Panc1 (cell line): ENCODE measurements around the gene C1QL2. TPM values are rescaled to one million over a fixed set of nuclear protein-coding genes. Genes with fewer than 3 reads are reported as not detected.

Experiments
- ATAC-seq: fragments of 200-7000 bp; cut with Tn5 transposase; 2 replicates; pipeline ENCODE4 v1.9.1; 2020; ENCODE audit warnings: mild to moderate bottlenecking, moderate library complexity
- BruUV-seq: library from RNA; stranded (reverse); fragments of 400-500 nt; replicated peaks from 2 replicates; lab custom pipeline; 2021; lab: Mats Ljungman, UMichigan
- CTCF ChIA-PET: fragments of 300-600 bp; sonication (Branson Sonifier 250); formaldehyde crosslinking; loops from one replicate; lab custom pipeline; 2022; ENCODE audit warnings: antibody characterized with exemption; lab: Charles Lee
- POLR2A ChIA-PET: fragments of 300-600 bp; sonication (Branson Sonifier 250); formaldehyde crosslinking; loops from one replicate; lab custom pipeline; 2022; ENCODE audit warnings: antibody characterized with exemption; lab: Charles Lee
- DNase-seq: peaks from one replicate; pipeline ENCODE4 v3.0.0-alpha.2; 2010; ENCODE audit warnings: low read depth, low spot score
- H3K27ac ChIP-seq: 2 replicates; pipeline ENCODE4 v1.5.1; 2011; ENCODE audit warnings: mild to moderate bottlenecking, low read length, inconsistent platforms
- H3K27me3 ChIP-seq: fragments of 200-500 bp; sonication (Bioruptor generic); 2 replicates; pipeline ENCODE4 v1.6.0; 2014; ENCODE audit warnings: low read length, inconsistent platforms; ENCODE audit not compliant: control insufficient read depth, insufficient read depth
- H3K36me3 ChIP-seq: fragments of 200-500 bp; sonication (Bioruptor generic); 2 replicates; pipeline ENCODE4 v1.5.1; 2014; ENCODE audit warnings: inconsistent platforms, mild to moderate bottlenecking, low read length, moderate library complexity; ENCODE audit not compliant: control insufficient read depth, insufficient read depth
- H3K4me1 ChIP-seq: 2 replicates; pipeline ENCODE4 v1.5.1; 2011; ENCODE audit warnings: inconsistent platforms, mild to moderate bottlenecking, low read length, moderate library complexity; ENCODE audit not compliant: control insufficient read depth, insufficient read depth
- H3K4me3 ChIP-seq, 2 experiments: 2 replicates each; pipeline ENCODE4 v1.5.1; 2011 to 2012; ENCODE audit warnings: low read depth in 2 of 2, low read length in 2 of 2, mild to moderate bottlenecking in 2 of 2, inconsistent platforms in 1 of 2, moderate library complexity in 1 of 2
- H3K9me3 ChIP-seq: fragments of 200-500 bp; sonication (Bioruptor generic); 2 replicates; pipeline ENCODE4 v1.5.1; 2014; ENCODE audit warnings: low read depth, mild to moderate bottlenecking, inconsistent platforms, low read length, moderate library complexity; ENCODE audit not compliant: control insufficient read depth, insufficient read depth
- POLR2AphosphoS5 ChIP-seq: IDR thresholded peaks from 2 replicates; pipeline ENCODE4 v1.6.1; 2012; ENCODE audit warnings: mild to moderate bottlenecking, low read depth, low read length, moderate library complexity
- SIN3A ChIP-seq: IDR thresholded peaks from 2 replicates; pipeline ENCODE4 v1.6.1; 2012; ENCODE audit warnings: low read depth, mild to moderate bottlenecking, low read length, moderate library complexity, borderline replicate concordance; ENCODE audit not compliant: insufficient read depth
- TCF7L2 ChIP-seq: IDR thresholded peaks from 2 replicates; pipeline ENCODE4 v1.6.1; 2011; ENCODE audit warnings: mild to moderate bottlenecking, low read depth, low read length, inconsistent platforms
- in situ Hi-C: cut with HindIII; loops from 2 replicates; pipeline ENCODE4 v1.10.0; 2016; ENCODE audit warnings: low sequenced_read_pairs, low pct_unique_long_range_greater_than_20kb
- intact Hi-C: fragments of 100-400 bp; cut with micrococcal nuclease; formaldehyde crosslinking; loops from one replicate; pipeline ENCODE4 v1.10.0; 2022; ENCODE audit not compliant: unreplicated experiment
- total RNA-seq: library from RNA; stranded (reverse); gene quantifications from one replicate; pipeline ENCODE4 v1.2.1, GENCODE V29; 2021; ENCODE audit not compliant: unreplicated experiment
- TF ChIP-seq, protein P1 (sequence below), 2 experiments: IDR thresholded peaks; 2 replicates each; pipeline ENCODE4 v1.6.1; 2011 to 2012; ENCODE audit warnings: low read depth in 2 of 2, control low read depth in 1 of 2, low read length in 1 of 2, mild to moderate bottlenecking in 1 of 2, moderate library complexity in 1 of 2; ENCODE audit not compliant: insufficient read depth in 1 of 2
- TF ChIP-seq, protein P2 (sequence below): fragments of 450-650 bp; IDR thresholded peaks from 2 replicates; pipeline ENCODE4 v1.5.1; 2017; ENCODE audit warnings: mild to moderate bottlenecking

The C1QL2 gene
- total RNA-seq, 1 experiment from 2014 or later, result not detected

DNA sequence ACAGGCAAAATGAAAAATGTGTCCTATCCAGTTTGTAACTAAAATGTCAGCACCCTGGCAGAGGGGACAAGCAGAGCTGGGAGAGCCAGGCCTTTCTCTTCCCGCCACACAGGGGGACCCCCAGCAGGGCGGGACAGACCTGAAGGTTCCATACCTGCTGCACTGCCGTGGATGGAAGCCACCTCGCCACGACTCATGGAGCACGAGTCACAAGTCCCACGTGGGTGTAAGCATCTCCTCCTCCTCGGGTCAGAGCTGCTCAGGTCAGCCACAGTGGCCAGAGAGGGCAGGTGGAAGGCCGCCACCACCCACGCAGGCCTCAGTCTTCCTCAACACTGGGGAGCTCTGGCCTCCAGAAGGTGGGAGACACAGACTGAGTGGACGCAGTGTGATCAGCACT is 21.0 kb downstream of the C1QL2 start:
- in situ Hi-C loops, result no loop called here
- ChIA-PET CTCF (no interaction called here), POLR2A (no interaction called here)
- Histone ChIP-seq H3K4me1 (no peaks in the 10 kb centered on the region), H3K4me3 (no peak overlapping the region), H3K27ac (no peak overlapping the region), H3K9me3 (no peaks in the 10 kb centered on the region), H3K36me3 (no peaks in the 10 kb centered on the region), H3K27me3 (peaks cover 3% of the 10 kb centered on the region)
- DNase-seq (no peak), ATAC-seq (peak; percentile 47; the same call in 1 of the 2 replicates)
- TF ChIP-seq, protein P1, sequence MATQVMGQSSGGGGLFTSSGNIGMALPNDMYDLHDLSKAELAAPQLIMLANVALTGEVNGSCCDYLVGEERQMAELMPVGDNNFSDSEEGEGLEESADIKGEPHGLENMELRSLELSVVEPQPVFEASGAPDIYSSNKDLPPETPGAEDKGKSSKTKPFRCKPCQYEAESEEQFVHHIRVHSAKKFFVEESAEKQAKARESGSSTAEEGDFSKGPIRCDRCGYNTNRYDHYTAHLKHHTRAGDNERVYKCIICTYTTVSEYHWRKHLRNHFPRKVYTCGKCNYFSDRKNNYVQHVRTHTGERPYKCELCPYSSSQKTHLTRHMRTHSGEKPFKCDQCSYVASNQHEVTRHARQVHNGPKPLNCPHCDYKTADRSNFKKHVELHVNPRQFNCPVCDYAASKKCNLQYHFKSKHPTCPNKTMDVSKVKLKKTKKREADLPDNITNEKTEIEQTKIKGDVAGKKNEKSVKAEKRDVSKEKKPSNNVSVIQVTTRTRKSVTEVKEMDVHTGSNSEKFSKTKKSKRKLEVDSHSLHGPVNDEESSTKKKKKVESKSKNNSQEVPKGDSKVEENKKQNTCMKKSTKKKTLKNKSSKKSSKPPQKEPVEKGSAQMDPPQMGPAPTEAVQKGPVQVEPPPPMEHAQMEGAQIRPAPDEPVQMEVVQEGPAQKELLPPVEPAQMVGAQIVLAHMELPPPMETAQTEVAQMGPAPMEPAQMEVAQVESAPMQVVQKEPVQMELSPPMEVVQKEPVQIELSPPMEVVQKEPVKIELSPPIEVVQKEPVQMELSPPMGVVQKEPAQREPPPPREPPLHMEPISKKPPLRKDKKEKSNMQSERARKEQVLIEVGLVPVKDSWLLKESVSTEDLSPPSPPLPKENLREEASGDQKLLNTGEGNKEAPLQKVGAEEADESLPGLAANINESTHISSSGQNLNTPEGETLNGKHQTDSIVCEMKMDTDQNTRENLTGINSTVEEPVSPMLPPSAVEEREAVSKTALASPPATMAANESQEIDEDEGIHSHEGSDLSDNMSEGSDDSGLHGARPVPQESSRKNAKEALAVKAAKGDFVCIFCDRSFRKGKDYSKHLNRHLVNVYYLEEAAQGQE (IDR thresholded peaks at IDR 0.05; ENCODE audit: insufficient read depth in 1 of 2, low read depth in 2 of 2, low read length in 1 of 2), result no peak
- TF ChIP-seq POLR2AphosphoS5 (no peak), TCF7L2 (no peak), SIN3A (no peak)
- TF ChIP-seq, protein P2, sequence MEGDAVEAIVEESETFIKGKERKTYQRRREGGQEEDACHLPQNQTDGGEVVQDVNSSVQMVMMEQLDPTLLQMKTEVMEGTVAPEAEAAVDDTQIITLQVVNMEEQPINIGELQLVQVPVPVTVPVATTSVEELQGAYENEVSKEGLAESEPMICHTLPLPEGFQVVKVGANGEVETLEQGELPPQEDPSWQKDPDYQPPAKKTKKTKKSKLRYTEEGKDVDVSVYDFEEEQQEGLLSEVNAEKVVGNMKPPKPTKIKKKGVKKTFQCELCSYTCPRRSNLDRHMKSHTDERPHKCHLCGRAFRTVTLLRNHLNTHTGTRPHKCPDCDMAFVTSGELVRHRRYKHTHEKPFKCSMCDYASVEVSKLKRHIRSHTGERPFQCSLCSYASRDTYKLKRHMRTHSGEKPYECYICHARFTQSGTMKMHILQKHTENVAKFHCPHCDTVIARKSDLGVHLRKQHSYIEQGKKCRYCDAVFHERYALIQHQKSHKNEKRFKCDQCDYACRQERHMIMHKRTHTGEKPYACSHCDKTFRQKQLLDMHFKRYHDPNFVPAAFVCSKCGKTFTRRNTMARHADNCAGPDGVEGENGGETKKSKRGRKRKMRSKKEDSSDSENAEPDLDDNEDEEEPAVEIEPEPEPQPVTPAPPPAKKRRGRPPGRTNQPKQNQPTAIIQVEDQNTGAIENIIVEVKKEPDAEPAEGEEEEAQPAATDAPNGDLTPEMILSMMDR, result no peak
- BruUV-seq, result no TSS peak
- intact Hi-C loops, result no loop called here

DNA sequence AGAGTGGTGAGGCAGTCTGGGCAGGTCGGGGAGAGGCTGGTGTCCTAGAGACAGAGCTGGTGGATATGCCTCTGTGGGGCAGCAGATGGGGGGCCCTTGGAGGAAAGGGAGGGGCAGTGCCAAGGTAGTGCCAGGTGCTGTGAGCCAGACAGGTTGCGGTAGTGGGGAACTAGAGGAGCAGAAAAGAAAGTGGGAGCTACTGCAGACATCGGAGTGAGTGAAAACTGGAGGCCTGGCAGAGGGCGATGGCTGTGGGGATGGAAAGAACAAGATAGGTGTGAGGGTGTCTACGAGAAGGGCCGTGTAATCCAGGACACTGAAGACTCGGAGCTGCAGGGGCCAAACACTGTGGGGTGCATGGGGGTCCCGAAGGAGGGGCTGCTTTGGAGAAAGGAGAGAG is 21.7 kb downstream of the C1QL2 start:
- BruUV-seq, result no TSS peak
- POLR2A ChIA-PET, result no interaction called here
- no peaks in the 10 kb centered on the region for H3K4me1 ChIP-seq
- in situ Hi-C loops (no loop called here), intact Hi-C loops (no loop called here)
- H3K36me3 ChIP-seq, result no peaks in the 10 kb centered on the region
- peaks cover 3% of the 10 kb centered on the region; the same call in 1 of the 2 replicates for H3K27me3 ChIP-seq
- no peak for DNase-seq
- no peaks in the 10 kb centered on the region for H3K9me3 ChIP-seq
- H3K27ac ChIP-seq, result no peak overlapping the region
- no peak overlapping the region for H3K4me3 ChIP-seq
- TF ChIP-seq, protein P2, result no peak
- TF ChIP-seq, protein P1 (IDR thresholded peaks at IDR 0.05; ENCODE audit: insufficient read depth in 1 of 2, low read depth in 2 of 2, low read length in 1 of 2), result no peak
- TF ChIP-seq TCF7L2 (no peak), POLR2AphosphoS5 (no peak), SIN3A (no peak)
- ATAC-seq, result no peak
- CTCF ChIA-PET, result no interaction called here
